HL-60/S4 (cell line): Measurements from ENCODE around the gene ABAT.

Experiments
- in situ Hi-C: fragments of 300-500 bp; cut with MboI; formaldehyde crosslinking; loops from 2 replicates; pipeline ENCODE4 v1.14.3; 2022; ENCODE audit warnings: low sequenced_read_pairs

The ABAT gene

DNA sequence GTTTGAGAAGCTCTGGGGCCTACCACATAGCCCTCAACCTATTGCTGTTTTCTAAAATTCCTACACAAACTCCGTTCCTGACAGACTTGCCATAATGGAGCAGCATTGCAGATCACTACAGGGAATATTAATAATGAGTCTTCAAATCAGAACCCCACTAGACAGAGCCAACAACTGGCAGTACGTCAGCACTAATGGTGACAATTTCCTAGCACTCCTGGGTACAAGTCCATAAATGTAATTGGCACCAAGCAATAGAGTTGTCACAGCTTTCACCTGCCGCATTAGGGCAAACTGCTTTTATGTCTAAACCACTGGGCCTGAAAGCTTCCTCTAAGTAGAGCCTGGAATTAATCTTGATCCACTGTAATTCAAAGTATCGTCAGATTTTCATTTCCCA, 25.5 kb upstream of the ABAT start:
- in situ Hi-C loops, result loop anchor here (5.0 kb wide), 1 partner anchor 77 kb away; no protein-coding TSS in a partner anchor

DNA sequence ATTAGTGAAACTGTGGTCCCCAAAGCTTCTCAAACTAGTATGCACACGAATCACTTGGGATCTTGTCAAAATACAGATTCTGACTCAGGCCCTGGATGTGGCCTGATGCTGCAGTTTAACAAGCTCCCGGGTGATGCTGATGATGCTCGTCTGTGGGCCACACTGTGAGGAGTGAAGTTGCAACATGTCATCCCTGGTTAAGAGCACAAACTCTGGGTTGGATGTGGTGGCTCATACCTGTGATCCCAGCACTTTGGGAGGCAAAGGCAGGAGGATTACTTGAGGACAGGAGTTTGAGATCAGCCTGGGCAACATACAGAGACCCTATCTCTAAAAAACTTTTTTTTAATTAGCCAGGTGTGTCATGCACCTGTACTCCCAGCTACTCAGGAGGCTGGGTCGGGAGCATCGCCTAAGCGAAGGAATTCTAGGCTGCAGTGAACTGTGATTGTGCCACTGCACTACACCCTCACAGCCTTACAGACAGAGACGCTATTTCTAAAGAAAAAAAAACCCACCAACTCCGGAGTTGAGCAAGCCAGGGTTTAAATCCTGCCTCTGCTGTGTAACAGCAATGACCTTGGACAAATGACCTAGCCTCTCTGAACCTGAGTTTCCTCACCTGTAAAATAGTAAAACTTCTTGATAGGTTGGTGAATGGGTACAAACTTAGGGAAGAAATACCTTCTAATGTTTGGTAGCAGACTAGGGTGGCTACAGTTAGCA, 24.4 kb upstream of the ABAT start:
- in situ Hi-C loops, result loop anchor here (5.0 to 25.0 kb wide), 2 partner anchors 78 to 237 kb away; partner anchors contain the start of gene LITAFD

- in situ Hi-C loops, result loop anchor here (25.0 kb wide), 1 partner anchor 235 kb away; the partner anchor contains the start of gene LITAFD
Observed at GRCh38 chr16:8651958-8652357, 22.5 kb upstream of the ABAT start.

- in situ Hi-C loops, result loop anchor here (25.0 kb wide), 1 partner anchor 232 kb away; the partner anchor contains the start of gene LITAFD
Observed at GRCh38 chr16:8655184-8655717, 19.2 kb upstream of the ABAT start.

- in situ Hi-C loops, result loop anchor here (25.0 kb wide), 1 partner anchor 231 kb away; the partner anchor contains the start of gene LITAFD
Observed at GRCh38 chr16:8656376-8656775, 18.0 kb upstream of the ABAT start.

DNA sequence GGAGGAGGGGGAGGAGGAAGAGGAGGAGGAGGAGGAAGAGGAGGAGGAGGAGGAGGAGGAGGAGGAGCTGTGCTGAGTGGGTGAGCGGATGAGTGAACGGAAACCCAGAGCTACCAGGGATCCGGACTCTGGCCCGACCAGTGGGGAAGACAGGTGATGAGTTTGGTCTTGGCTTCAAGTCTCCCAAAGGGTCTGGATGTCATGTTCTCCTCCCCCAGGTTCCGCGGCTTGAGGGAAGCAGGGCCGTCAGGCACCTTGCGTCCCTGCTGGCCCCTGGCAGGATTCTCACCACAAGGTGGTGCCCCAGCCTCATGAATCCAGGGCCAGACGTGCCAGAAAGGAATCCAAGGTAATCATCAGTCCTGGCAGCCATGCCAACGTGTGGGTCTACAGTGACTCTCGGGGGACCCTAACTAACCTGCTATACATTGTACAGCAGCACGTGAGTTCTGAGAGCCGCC, 13.5 kb upstream of the ABAT start:
- in situ Hi-C loops, result loop anchor here (25.0 kb wide), 1 partner anchor 226 kb away; the partner anchor contains the start of gene LITAFD

GRCh38 chr16:8661703-8662102, 12.7 kb upstream of the ABAT start:
- in situ Hi-C loops, result loop anchor here (25.0 kb wide), 1 partner anchor 226 kb away; the partner anchor contains the start of gene LITAFD

DNA sequence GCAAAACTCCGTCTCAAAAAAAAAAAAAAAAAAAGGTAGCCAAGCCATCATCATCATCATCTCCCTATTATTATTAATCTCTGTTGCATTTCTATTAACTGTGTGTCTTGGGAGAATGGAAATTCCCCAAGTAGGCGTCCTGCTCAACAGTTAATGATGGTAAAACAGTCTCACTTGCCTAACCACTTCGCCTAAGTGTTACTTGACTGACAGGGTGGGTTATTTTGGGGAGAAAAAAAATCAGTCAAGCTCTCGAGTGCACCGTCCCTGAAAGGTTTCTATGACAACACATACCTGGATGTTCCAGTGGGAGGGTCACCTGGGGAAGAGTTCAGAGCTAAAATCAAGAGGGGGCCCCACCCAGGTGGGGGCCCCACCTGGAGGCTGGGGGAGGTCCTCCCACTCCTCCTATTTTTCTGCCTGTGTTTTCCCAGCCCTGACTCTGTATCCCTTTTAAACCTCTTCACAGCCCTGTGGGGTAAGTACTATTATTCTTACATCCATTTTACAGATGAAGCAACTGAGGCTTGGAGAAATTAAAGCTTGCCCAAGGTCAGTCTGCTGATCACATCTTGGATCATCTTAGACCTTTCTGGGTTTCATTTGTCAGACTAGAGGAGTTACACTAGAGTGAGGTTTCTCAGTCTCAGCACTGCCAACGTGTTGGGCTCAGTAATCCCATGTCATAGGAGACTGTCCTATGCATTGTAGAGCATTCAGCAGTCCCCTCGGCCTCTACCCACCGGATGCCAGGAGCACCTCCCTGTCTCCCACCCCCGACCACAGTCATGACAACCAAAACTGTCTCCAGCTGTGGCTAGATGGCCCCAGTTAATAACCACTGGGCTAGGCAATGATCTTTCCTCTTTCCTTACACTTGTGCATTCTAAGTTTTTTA, 11.0 kb upstream of the ABAT start:
- in situ Hi-C loops, result loop anchor here (25.0 kb wide), 1 partner anchor 224 kb away; the partner anchor contains the start of gene LITAFD

DNA sequence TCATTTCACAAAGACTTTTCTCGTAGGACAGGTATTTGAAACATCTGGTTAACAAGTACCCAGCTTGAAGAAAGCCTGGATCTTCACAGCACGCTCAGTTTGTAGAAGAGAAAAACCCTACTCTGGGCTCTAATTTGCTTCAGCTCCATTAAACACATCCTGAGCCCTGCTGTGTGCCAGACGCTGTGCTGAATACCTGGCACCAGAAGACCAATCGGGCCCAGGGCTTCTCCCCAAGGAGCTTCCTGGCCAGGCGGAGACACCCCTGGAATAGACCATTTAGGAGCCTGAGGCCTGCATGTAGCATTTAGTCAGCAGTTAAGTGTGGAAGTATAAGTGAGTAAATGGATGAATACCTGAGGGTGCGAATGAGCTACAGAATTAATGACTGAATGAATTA, 8.9 kb upstream of the ABAT start:
- in situ Hi-C loops, result loop anchor here (25.0 kb wide), 1 partner anchor 222 kb away; the partner anchor contains the start of gene LITAFD

DNA sequence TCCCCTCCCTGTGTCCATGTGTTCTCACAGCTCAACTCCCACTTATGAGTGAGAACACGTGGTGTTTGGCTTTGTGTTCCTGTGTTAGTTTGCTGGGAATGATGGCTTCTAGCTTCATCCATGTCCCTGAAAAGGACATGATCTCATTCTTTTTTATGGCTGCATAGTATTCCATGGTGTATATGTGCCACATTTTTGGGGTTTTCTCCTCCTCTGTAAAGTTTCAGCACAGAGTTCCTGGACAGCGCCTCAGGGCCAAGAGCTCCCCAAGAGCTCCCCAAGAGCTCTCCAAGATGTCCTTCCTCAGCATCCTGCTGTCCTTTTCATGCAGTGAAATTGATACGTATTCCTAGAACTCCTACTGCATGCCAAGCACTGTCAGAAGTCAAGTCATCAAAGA, 6.9 kb upstream of the ABAT start:
- in situ Hi-C loops, result loop anchor here (25.0 kb wide), 1 partner anchor 220 kb away; the partner anchor contains the start of gene LITAFD

- in situ Hi-C loops, result loop anchor here (25.0 kb wide), 1 partner anchor 219 kb away; the partner anchor contains the start of gene LITAFD
Observed at GRCh38 chr16:8668113-8668512, 6.3 kb upstream of the ABAT start.

GRCh38 chr16:8669481-8669880, 4.9 kb upstream of the ABAT start:
- in situ Hi-C loops, result loop anchor here (25.0 kb wide), 1 partner anchor 218 kb away; the partner anchor contains the start of gene LITAFD

DNA sequence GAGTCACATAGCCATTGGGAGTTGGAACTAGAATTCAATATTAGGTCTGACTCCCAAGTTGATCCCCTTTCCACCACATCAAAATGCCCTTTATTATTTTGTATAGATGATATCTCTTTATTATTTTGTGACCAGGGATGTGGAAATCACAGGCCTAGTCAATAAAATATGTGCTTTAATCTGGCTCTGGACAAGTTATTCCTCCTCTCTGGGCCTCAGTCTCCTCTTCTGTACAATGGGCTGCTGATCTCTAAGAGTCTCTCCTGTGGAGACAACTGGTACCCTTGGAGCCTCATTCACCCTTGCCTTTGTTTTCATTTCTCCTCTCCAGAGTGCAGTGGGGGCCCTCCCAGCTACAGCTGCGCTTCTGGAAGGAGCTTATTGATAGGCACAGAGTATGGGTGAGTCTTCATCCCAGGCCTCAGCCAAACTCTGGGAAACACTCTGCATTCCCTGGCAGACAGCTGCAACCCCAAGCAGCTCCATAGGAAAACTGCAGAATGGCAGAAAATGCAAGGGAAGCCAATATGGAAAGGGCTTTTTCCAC, 4.3 kb upstream of the ABAT start:
- in situ Hi-C loops, result loop anchor here (25.0 kb wide), 1 partner anchor 217 kb away; the partner anchor contains the start of gene LITAFD

- in situ Hi-C loops, result loop anchor here (25.0 kb wide), 1 partner anchor 213 kb away; the partner anchor contains the start of gene LITAFD
Observed at GRCh38 chr16:8673611-8674412, 605 bp upstream of the ABAT start.

GRCh38 chr16:8675183-8676159, 1.1 kb downstream of the ABAT start:
- in situ Hi-C loops, result no loop called here

- in situ Hi-C loops, result no loop called here
Observed at GRCh38 chr16:8676160-8676547, 1.7 kb downstream of the ABAT start.

DNA sequence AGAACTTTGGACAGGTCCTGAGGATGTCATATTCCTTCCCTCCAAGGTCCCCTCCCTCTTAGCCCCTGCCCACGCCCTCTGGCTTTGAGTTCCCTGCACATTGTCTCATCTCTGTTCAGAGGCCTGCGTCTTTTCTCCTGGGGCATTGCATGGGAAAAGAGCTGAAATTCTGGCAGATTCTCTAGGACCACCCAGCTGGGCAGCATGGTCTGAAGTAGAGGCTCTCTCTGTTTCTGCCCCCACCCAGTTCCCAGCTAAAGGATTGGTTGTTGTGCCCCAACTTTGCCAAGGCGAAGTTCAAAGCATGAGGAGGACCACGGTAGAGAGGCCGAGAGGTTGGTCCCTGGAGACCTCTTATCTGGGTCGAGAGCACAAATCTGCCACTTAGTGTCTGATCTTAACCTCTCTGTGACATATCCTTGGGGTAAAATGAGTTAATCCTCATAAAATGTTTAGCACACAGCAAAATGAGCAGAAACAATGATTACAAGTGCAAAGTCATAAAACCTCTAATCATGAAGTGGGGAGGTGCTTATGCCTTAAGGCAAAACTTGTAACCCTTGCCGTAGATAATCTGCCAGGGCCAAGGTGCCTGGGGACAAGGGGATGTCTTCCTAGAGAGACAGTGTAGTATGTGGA, 2.4 kb downstream of the ABAT start:
- in situ Hi-C loops, result no loop called here

DNA sequence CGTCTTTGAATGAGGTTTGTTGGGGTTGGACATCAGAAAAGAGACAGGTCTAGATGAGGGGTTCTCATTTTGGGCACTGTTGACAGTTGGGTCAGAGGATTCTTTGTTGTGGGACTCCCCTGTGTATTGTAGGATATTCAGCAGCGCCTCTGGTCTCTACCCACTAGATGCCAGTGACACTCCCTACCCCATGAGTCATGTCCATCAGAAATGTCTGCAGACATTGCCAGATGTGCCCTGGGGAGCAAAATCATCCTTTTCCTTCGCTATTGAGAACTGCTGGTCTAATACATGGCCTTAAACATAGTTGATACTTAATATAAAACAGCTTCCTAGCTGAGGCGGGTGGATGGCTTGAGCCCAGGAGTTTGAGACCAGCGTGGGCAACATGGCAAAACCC, 3.1 kb downstream of the ABAT start:
- in situ Hi-C loops, result no loop called here
